ENCODE measurements around the gene ADD3.

The ADD3 gene

GRCh38 chr10:110094786-110095185 lies 87.0 kb downstream of the ADD3 start:
- Histone ChIP-seq H3K27ac (ENCODE audit: low read depth, low read length, poor library complexity, severe bottlenecking) (no peak overlapping the region), H3K36me3 (ENCODE audit: insufficient read depth, low read length) (0 out of 2 replicates have a peak, but pooled peaks cover 6% of the 10 kb centered on the region), H3K9me3 (ENCODE audit: low read length) (0 out of 2 replicates have a peak, but pooled peaks cover 2% of the 10 kb centered on the region), H3K4me3 (ENCODE audit: low read depth, low read length, poor library complexity, severe bottlenecking) (no peak overlapping the region), H3K4me1 (ENCODE audit: insufficient read depth, low read length, severe bottlenecking) (no peaks in the 10 kb centered on the region), H3K9me2 (ENCODE audit: low read depth, low read length) (no peaks in the 10 kb centered on the region), H3K9ac (ENCODE audit: low read length) (no peak overlapping the region), H3K79me2 (ENCODE audit: insufficient read depth, low read length) (peaks cover 33% of the 10 kb centered on the region), H3K4me2 (ENCODE audit: low read length) (no peak overlapping the region), H3F3A (ENCODE audit: insufficient read depth, low read length) (no peaks in the 10 kb centered on the region), H4K20me1 (ENCODE audit: insufficient read depth, low read length) (no peaks in the 10 kb centered on the region), H3K27me3 (ENCODE audit: insufficient read depth, low read length) (no peaks in the 10 kb centered on the region), H2AFZ (ENCODE audit: low read length) (no peak overlapping the region)
- TF ChIP-seq EZH2 (IDR thresholded peaks at IDR 0.05; ENCODE audit: borderline replicate concordance, low read length) = no peak
- no peak for TF ChIP-seq CTCF (IDR thresholded peaks at IDR 0.05; ENCODE audit: low read length)

- Histone ChIP-seq H3K4me1 (ENCODE audit: insufficient read depth, low read length, severe bottlenecking) (no peaks in the 10 kb centered on the region), H3K79me2 (ENCODE audit: insufficient read depth, low read length) (peaks cover 22% of the 10 kb centered on the region), H3K4me2 (ENCODE audit: low read length) (no peak overlapping the region), H3K27me3 (ENCODE audit: insufficient read depth, low read length) (no peaks in the 10 kb centered on the region), H4K20me1 (ENCODE audit: insufficient read depth, low read length) (no peaks in the 10 kb centered on the region), H3K27ac (ENCODE audit: low read depth, low read length, poor library complexity, severe bottlenecking) (no peak overlapping the region), H3F3A (ENCODE audit: insufficient read depth, low read length) (no peaks in the 10 kb centered on the region; the same call in 1 of the 2 replicates), H3K9me2 (ENCODE audit: low read depth, low read length) (no peaks in the 10 kb centered on the region), H3K4me3 (ENCODE audit: low read depth, low read length, poor library complexity, severe bottlenecking) (no peak overlapping the region), H3K9ac (ENCODE audit: low read length) (no peak overlapping the region), H2AFZ (ENCODE audit: low read length) (no peak overlapping the region), H3K36me3 (ENCODE audit: insufficient read depth, low read length) (peaks cover 47% of the 10 kb centered on the region), H3K9me3 (ENCODE audit: low read length) (0 out of 2 replicates have a peak, but pooled peaks cover 2% of the 10 kb centered on the region)
- no peak for TF ChIP-seq EZH2 (IDR thresholded peaks at IDR 0.05; ENCODE audit: borderline replicate concordance, low read length)
- no peak for TF ChIP-seq CTCF (IDR thresholded peaks at IDR 0.05; ENCODE audit: low read length)
Measured at GRCh38 chr10:110101464-110102144, 93.8 kb downstream of the ADD3 start.

GRCh38 chr10:110103921-110104461 lies 96.2 kb downstream of the ADD3 start:
- Histone ChIP-seq H3K4me2 (ENCODE audit: low read length) (no peak overlapping the region), H3K4me1 (ENCODE audit: insufficient read depth, low read length, severe bottlenecking) (no peaks in the 10 kb centered on the region), H3K79me2 (ENCODE audit: insufficient read depth, low read length) (peaks cover 7% of the 10 kb centered on the region), H3K4me3 (ENCODE audit: low read depth, low read length, poor library complexity, severe bottlenecking) (no peak overlapping the region), H3K9me3 (ENCODE audit: low read length) (no peaks in the 10 kb centered on the region), H3K9ac (ENCODE audit: low read length) (no peak overlapping the region), H4K20me1 (ENCODE audit: insufficient read depth, low read length) (no peaks in the 10 kb centered on the region), H3F3A (ENCODE audit: insufficient read depth, low read length) (no peaks in the 10 kb centered on the region; the same call in 1 of the 2 replicates), H3K9me2 (ENCODE audit: low read depth, low read length) (no peaks in the 10 kb centered on the region), H3K36me3 (ENCODE audit: insufficient read depth, low read length) (peaks cover 61% of the 10 kb centered on the region), H2AFZ (ENCODE audit: low read length) (no peak overlapping the region), H3K27me3 (ENCODE audit: insufficient read depth, low read length) (no peaks in the 10 kb centered on the region), H3K27ac (ENCODE audit: low read depth, low read length, poor library complexity, severe bottlenecking) (no peak overlapping the region)
- no peak; the same call in 1 of the 2 replicates for TF ChIP-seq CTCF (IDR thresholded peaks at IDR 0.05; ENCODE audit: low read length)
- TF ChIP-seq EZH2 (IDR thresholded peaks at IDR 0.05; ENCODE audit: borderline replicate concordance, low read length) = no peak
